HepG2 (cell line): ENCODE data around the gene RPS6KA2. TPM values are rescaled to one million over a fixed set of nuclear protein-coding genes. Genes with fewer than 3 reads are reported as not detected.

Source experiments
- ATF7-NPFF ChIP-seq: sonication (generic); formaldehyde crosslinking; IDR thresholded peaks from 2 replicates; pipeline ENCODE4 v1.8.1; 2023; ENCODE audit warnings: mild to moderate bottlenecking, low read depth, missing genetic modification reagents, moderate library complexity
- ELF1 ChIP-seq: sonication (generic); formaldehyde crosslinking; IDR thresholded peaks from 2 replicates; pipeline ENCODE4 v1.4.0; 2020; ENCODE audit warnings: missing genetic modification reagents
- HOXD1 ChIP-seq: sonication (generic); formaldehyde crosslinking; IDR thresholded peaks from 2 replicates; pipeline ENCODE4 v1.5.0; 2020; ENCODE audit warnings: missing genetic modification reagents
- MTF1 ChIP-seq: sonication (generic); formaldehyde crosslinking; IDR thresholded peaks from 2 replicates; pipeline ENCODE4 v1.5.0; 2020; ENCODE audit warnings: missing genetic modification reagents
- RBM22 ChIP-seq: fragments of 200-400 bp; formaldehyde crosslinking; optimal IDR thresholded peaks from 2 replicates; pipeline ENCODE3; 2017; ENCODE audit warnings: mild to moderate bottlenecking, low read length, moderate library complexity
- ZFY ChIP-seq: sonication (generic); formaldehyde crosslinking; IDR thresholded peaks from 2 replicates; pipeline ENCODE4 v1.4.0; 2020; ENCODE audit warnings: missing genetic modification reagents
- ZNF329 ChIP-seq: sonication (generic); formaldehyde crosslinking; IDR thresholded peaks from 2 replicates; pipeline ENCODE4 v1.9.0; 2021; ENCODE audit warnings: low read depth, mild to moderate bottlenecking, missing genetic modification reagents
- ZNF382 ChIP-seq: sonication (generic); formaldehyde crosslinking; IDR thresholded peaks from 2 replicates; pipeline ENCODE4 v1.5.0; 2020; ENCODE audit warnings: missing genetic modification reagents, mild to moderate bottlenecking, borderline replicate concordance
- ZNF674 ChIP-seq: sonication (generic); formaldehyde crosslinking; IDR thresholded peaks from 2 replicates; pipeline ENCODE4 v1.5.0; 2020; ENCODE audit warnings: low read depth, mild to moderate bottlenecking, missing genetic modification reagents
- polyA plus RNA-seq, 8 experiments: library from polyadenylated mRNA; depleted of rRNA in 3 of 8; stranded (reverse) in 7 of 8; unstranded in 1 of 8; fragments of >200 nt; fragmentation: Illumina TruSeq in 4 of 8; extraction: Trizol in 4 of 8; gene quantifications; 2 replicates each; pipeline versions ENCODE4 v1.2.1 to v1.2.3, GENCODE V29; 2011 to 2016; ENCODE audit warnings: low read depth in 4 of 8, missing spikeins in 1 of 8, mixed read lengths in 1 of 8; ENCODE audit not compliant: insufficient read depth in 1 of 8
- total RNA-seq, 5 experiments: library from RNA; depleted of rRNA; stranded (reverse); fragments of >200 nt; fragmentation: Illumina TruSeq; extraction: Trizol; gene quantifications; 2 replicates each; pipeline ENCODE4 v1.2.3, GENCODE V29; 2016; ENCODE audit warnings: low read depth in 1 of 5
- TF ChIP-seq, protein P1 (sequence below): sonication (generic); formaldehyde crosslinking; IDR thresholded peaks from 2 replicates; pipeline ENCODE4 v1.5.0; 2020; ENCODE audit warnings: missing genetic modification reagents
- TF ChIP-seq, protein P2 (sequence below): sonication (generic); formaldehyde crosslinking; IDR thresholded peaks from 2 replicates; pipeline ENCODE4 v1.8.0; 2022; ENCODE audit warnings: mild to moderate bottlenecking, missing genetic modification reagents; ENCODE audit not compliant: insufficient replicate concordance
- TF ChIP-seq, protein P3 (sequence below): IDR thresholded peaks from 2 replicates; pipeline ENCODE4 v1.6.1; 2018; ENCODE audit warnings: missing genetic modification reagents
- TF ChIP-seq, protein P4 (sequence below): sonication (generic); formaldehyde crosslinking; IDR thresholded peaks from 2 replicates; pipeline ENCODE4 v1.4.0; 2020; ENCODE audit warnings: missing genetic modification reagents
- TF ChIP-seq, protein P5 (sequence below): IDR thresholded peaks from 2 replicates; pipeline ENCODE4 v1.6.1; 2016; ENCODE audit warnings: missing genetic modification reagents, missing compliant biosample characterization
- TF ChIP-seq, protein P6 (sequence below): IDR thresholded peaks from 2 replicates; pipeline ENCODE4 v1.6.1; 2016; ENCODE audit warnings: control low read depth
- TF ChIP-seq, protein P7 (sequence below): sonication (generic); formaldehyde crosslinking; IDR thresholded peaks from 2 replicates; pipeline ENCODE4 v1.4.0; 2020; ENCODE audit warnings: missing genetic modification reagents, borderline replicate concordance

The RPS6KA2 gene
- total and polyA plus RNA-seq, 2 of the 13 experiments (the other 11 are each of a cell fraction or from before 2014, with no cell fraction given), result 0.22 to 0.38 TPM

DNA sequence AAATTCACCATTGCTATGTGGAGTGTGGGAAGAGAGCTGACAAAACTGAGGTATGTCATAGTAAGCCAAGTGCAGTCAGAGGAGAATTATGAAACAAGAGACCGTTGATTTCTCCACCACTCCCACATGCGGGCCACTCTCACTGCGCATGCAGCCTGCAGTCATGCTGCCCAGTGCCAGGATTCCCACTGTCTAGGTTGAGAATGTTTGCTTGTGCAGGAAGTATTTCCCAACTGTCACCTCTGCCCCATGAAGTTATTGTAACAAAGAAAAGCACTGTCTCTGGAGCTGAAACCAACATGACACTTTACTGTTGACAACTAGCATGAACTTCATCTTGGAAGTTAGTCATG, 266.0 kb downstream of the RPS6KA2 start (continued):
- TF ChIP-seq, protein P1, sequence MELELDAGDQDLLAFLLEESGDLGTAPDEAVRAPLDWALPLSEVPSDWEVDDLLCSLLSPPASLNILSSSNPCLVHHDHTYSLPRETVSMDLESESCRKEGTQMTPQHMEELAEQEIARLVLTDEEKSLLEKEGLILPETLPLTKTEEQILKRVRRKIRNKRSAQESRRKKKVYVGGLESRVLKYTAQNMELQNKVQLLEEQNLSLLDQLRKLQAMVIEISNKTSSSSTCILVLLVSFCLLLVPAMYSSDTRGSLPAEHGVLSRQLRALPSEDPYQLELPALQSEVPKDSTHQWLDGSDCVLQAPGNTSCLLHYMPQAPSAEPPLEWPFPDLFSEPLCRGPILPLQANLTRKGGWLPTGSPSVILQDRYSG (CRISPR knock-in tag), result peak; percentile 96
- TF ChIP-seq RBM22 (no peak), ATF7-NPFF (CRISPR knock-in tag) (peak; percentile 86), ZNF329 (CRISPR knock-in tag) (no peak), ELF1 (CRISPR knock-in tag) (peak; percentile 73), HOXD1 (CRISPR knock-in tag) (peak; percentile 97), ZNF382 (no peak), ZFY (CRISPR knock-in tag) (peak; percentile 48), MTF1 (CRISPR knock-in tag) (peak; percentile 48; the same call in 1 of the 2 replicates), ZNF674 (CRISPR knock-in tag) (no peak)
- TF ChIP-seq, protein P2, sequence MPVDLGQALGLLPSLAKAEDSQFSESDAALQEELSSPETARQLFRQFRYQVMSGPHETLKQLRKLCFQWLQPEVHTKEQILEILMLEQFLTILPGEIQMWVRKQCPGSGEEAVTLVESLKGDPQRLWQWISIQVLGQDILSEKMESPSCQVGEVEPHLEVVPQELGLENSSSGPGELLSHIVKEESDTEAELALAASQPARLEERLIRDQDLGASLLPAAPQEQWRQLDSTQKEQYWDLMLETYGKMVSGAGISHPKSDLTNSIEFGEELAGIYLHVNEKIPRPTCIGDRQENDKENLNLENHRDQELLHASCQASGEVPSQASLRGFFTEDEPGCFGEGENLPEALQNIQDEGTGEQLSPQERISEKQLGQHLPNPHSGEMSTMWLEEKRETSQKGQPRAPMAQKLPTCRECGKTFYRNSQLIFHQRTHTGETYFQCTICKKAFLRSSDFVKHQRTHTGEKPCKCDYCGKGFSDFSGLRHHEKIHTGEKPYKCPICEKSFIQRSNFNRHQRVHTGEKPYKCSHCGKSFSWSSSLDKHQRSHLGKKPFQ, result no peak
- TF ChIP-seq, protein P3, sequence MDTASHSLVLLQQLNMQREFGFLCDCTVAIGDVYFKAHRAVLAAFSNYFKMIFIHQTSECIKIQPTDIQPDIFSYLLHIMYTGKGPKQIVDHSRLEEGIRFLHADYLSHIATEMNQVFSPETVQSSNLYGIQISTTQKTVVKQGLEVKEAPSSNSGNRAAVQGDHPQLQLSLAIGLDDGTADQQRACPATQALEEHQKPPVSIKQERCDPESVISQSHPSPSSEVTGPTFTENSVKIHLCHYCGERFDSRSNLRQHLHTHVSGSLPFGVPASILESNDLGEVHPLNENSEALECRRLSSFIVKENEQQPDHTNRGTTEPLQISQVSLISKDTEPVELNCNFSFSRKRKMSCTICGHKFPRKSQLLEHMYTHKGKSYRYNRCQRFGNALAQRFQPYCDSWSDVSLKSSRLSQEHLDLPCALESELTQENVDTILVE, result peak; percentile 94
- TF ChIP-seq, protein P4, sequence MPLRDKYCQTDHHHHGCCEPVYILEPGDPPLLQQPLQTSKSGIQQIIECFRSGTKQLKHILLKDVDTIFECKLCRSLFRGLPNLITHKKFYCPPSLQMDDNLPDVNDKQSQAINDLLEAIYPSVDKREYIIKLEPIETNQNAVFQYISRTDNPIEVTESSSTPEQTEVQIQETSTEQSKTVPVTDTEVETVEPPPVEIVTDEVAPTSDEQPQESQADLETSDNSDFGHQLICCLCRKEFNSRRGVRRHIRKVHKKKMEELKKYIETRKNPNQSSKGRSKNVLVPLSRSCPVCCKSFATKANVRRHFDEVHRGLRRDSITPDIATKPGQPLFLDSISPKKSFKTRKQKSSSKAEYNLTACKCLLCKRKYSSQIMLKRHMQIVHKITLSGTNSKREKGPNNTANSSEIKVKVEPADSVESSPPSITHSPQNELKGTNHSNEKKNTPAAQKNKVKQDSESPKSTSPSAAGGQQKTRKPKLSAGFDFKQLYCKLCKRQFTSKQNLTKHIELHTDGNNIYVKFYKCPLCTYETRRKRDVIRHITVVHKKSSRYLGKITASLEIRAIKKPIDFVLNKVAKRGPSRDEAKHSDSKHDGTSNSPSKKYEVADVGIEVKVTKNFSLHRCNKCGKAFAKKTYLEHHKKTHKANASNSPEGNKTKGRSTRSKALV (CRISPR knock-in tag), result peak; percentile 95
- TF ChIP-seq, protein P5, sequence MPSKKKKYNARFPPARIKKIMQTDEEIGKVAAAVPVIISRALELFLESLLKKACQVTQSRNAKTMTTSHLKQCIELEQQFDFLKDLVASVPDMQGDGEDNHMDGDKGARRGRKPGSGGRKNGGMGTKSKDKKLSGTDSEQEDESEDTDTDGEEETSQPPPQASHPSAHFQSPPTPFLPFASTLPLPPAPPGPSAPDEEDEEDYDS (CRISPR knock-in tag), result peak; percentile 77
- TF ChIP-seq, protein P6, sequence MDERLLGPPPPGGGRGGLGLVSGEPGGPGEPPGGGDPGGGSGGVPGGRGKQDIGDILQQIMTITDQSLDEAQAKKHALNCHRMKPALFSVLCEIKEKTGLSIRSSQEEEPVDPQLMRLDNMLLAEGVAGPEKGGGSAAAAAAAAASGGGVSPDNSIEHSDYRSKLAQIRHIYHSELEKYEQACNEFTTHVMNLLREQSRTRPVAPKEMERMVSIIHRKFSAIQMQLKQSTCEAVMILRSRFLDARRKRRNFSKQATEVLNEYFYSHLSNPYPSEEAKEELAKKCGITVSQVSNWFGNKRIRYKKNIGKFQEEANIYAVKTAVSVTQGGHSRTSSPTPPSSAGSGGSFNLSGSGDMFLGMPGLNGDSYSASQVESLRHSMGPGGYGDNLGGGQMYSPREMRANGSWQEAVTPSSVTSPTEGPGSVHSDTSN, result peak; percentile 54; the same call in 1 of the 2 replicates
- TF ChIP-seq, protein P7, sequence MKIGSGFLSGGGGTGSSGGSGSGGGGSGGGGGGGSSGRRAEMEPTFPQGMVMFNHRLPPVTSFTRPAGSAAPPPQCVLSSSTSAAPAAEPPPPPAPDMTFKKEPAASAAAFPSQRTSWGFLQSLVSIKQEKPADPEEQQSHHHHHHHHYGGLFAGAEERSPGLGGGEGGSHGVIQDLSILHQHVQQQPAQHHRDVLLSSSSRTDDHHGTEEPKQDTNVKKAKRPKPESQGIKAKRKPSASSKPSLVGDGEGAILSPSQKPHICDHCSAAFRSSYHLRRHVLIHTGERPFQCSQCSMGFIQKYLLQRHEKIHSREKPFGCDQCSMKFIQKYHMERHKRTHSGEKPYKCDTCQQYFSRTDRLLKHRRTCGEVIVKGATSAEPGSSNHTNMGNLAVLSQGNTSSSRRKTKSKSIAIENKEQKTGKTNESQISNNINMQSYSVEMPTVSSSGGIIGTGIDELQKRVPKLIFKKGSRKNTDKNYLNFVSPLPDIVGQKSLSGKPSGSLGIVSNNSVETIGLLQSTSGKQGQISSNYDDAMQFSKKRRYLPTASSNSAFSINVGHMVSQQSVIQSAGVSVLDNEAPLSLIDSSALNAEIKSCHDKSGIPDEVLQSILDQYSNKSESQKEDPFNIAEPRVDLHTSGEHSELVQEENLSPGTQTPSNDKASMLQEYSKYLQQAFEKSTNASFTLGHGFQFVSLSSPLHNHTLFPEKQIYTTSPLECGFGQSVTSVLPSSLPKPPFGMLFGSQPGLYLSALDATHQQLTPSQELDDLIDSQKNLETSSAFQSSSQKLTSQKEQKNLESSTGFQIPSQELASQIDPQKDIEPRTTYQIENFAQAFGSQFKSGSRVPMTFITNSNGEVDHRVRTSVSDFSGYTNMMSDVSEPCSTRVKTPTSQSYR (CRISPR knock-in tag), result no peak; the same call in 1 of the 2 replicates
